GM21526 (cell line): ENCODE results near the gene DGCR2.

ENCODE experiments used
- ATAC-seq: cut with Tn5 transposase; IDR thresholded peaks from one replicate; pipeline ENCODE4 v1.9.1; 2021; ENCODE audit warnings: moderate library complexity; ENCODE audit not compliant: unreplicated experiment, low FRiP score

DGCR2 gene

GRCh38 chr22:19046719-19047609 is 75.2 kb downstream of the DGCR2 start:
- ATAC-seq = no peak

GRCh38 chr22:19046287-19046686 is 75.9 kb downstream of the DGCR2 start:
- no peak for ATAC-seq

GRCh38 chr22:19045094-19045493 is 77.1 kb downstream of the DGCR2 start:
- ATAC-seq = no peak

DNA sequence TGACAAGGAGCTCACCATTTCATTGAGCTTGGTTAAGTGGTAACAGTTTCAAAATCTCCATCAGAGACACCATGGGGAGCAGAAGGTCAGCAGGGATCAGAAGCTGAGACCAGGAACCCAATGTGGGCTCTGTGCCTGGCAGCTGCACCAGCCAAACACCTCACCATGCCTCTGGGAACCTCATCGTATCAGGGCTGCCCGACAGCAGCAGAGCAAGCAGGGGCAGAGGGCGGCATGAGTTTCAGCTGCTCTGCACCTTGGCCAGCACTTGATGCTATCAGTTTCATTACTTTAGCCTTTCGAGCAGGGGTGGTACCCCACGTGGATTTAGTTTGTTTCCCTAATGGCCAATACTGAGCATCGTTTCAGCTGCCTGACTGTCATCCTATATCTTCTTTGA is 77.8 kb downstream of the DGCR2 start:
- ATAC-seq = no peak

GRCh38 chr22:19043121-19044085 is 78.8 kb downstream of the DGCR2 start:
- no peak for ATAC-seq

DNA sequence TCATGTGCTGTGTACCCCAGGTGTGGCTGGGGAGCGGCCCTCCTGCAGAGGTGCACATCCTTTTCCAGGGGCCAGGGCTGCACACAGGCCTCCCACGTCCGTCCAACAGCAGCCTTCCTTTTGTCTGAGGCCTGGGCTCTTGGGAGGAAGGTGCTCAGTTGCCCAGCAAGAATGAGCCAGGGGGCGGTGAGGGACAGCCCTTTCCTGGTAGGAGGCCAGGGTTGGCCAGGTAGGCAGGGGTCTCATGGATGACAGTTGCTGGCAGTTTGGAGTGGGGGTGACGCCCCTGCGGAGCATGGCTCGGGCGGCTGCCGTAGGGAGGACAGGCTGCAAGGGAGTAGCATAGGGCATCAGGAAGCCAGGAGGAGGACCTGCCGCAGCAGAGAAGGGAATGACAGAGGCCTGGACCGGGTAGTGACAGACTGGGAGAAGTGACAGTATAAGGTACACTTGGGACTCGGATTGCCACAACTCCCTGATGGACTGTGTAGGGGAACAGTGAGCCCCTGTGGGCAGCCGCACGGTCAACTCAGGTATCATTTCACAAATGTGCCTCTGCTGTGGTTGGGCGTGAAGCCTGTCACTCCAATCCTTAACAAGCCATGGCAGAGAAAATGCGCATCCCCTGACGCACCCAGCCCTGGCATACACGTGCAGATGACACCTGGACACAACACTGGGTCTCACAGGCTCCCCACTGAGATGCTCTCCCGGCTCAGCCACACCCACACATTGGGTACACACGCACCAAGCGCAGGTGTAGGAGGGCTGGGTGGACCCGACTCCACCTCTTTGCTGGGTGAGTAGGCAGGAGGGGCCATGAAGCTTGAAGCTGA is 79.7 kb downstream of the DGCR2 start:
- no peak for ATAC-seq

GRCh38 chr22:19041704-19042074 is 80.5 kb downstream of the DGCR2 start:
- ATAC-seq = no peak

GRCh38 chr22:19040888-19041703 is 81.1 kb downstream of the DGCR2 start:
- ATAC-seq = no peak

GRCh38 chr22:19040391-19040861 is 81.8 kb downstream of the DGCR2 start:
- ATAC-seq = no peak

DNA sequence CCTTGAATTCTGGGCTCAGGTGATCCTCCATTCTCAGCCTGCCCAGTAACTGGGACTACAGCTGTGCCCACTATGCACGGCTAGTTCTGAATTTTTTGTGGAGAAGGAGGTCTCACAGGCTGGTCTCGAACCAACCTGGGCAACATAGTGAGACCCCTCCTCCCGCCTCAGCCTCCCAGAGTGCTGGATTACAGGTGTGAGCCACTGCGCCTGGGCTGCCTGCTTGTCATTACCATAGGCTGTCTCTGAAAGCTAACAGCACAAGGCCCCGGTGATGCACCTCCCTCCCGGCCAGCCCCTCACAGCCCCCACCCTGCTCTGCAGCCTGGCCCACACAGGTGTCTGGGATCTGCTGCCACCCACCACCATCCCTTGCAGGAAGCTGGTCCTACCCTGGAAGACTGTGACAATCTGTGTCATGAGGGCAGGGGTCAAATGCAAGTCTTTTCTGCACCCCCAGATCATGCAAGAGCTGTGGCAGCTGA is 82.4 kb downstream of the DGCR2 start:
- no peak for ATAC-seq

DNA sequence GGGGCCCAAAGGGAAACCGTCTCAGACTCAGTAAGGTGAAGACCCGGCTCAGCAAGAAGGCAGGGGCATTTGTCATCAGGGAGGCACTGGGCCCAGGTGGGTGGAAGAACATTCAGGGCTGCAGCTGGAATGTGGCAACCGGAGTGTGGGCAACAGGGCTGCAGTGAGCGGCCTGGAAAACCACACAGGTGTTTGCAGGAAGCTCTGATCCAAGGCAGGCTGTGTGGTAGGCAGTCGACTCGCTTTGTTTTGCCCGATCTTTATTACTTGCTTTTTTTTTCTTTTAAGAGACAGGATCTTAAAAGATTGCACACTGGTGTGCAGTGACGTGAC is 82.8 kb downstream of the DGCR2 start:
- no peak for ATAC-seq

DNA sequence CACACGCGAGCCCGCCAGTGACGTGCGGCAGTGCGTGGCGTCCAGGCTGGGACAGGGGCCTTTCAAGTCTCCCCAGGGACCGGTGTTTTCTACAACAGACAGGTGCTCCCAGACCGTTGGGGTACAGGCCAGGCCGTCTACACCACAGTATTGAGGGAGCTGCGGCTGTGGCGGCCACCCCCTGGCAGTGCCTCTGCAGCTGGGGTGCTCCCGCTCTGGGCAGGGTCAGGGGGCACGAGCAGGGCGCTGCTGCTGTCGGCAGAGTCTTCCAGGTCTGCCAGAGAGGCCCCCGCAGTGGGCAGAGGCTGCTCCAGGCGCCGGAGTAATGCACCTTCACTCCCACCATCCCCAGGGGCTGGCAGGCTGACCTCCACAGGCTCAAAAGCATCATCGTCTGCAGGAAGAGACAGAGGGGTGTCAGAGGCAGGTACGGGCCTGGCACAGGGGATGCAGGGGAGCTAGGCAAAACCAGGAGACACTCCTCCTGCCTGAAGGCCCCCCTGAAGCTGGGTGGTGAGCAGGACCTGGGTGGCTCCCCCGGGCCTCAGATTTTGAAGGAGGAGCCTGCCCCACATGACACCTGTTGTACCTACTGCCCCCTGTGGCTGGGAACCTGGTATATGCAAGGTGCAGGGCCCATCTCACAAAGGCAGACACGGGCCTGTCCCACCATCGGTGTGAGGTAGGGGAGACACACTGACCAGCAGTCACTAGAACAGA is 83.3 kb downstream of the DGCR2 start:
- ATAC-seq = no peak

- no peak for ATAC-seq
Measured at GRCh38 chr22:19038164-19038546, 84.1 kb downstream of the DGCR2 start.

GRCh38 chr22:19037282-19038163 is 84.7 kb downstream of the DGCR2 start:
- no peak for ATAC-seq

DNA sequence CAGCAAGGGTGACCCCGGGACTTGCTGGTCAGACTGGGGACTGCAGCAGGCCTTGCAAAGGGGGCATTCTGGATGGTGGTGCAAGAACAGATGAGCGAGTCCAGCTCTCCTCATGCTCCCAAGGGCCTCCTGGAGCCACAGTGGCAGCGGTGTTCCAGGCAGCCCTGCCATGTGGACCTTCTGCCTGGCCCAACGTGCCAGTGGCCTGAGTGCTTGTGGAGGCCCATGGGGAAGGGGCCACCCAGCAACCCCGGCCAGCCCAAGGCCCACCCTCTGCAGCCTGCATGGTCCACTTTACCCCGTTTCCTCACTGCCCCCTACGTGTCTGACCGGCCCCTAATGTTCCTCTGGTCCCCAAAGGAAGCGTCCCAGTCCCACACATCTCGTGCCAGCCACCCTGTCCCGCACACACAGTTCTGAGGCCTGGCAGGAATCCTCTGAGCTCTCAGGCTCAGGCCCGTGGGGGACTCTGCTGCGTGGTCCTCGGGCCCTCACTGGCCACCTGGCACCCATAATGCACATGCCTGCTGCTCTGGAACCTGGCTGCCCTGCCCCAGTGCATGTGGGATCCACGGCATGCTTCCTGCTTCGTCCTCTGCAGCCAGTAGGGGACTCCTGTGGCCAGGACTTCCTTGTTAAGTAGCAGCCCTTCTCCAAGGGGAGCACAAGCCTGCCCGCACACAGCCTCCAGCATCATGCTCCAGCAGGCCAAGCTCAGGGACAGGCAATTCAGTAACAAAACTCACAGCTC is 85.5 kb downstream of the DGCR2 start:
- no peak for ATAC-seq

DNA sequence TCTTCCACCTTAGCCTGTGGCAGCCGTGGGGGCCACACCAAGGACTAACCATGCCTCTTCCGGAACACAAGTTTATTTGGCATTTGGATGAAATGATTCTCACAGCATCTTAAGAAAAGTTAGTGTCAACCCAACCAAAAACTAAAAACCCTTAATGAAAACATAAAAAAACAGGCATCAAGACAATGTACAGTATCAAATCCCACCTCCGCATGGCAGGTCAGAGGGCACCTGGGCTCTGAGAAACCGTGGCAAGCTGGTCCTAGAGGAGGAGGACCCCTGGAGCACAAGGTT is 86.0 kb downstream of the DGCR2 start:
- no peak for ATAC-seq

DNA sequence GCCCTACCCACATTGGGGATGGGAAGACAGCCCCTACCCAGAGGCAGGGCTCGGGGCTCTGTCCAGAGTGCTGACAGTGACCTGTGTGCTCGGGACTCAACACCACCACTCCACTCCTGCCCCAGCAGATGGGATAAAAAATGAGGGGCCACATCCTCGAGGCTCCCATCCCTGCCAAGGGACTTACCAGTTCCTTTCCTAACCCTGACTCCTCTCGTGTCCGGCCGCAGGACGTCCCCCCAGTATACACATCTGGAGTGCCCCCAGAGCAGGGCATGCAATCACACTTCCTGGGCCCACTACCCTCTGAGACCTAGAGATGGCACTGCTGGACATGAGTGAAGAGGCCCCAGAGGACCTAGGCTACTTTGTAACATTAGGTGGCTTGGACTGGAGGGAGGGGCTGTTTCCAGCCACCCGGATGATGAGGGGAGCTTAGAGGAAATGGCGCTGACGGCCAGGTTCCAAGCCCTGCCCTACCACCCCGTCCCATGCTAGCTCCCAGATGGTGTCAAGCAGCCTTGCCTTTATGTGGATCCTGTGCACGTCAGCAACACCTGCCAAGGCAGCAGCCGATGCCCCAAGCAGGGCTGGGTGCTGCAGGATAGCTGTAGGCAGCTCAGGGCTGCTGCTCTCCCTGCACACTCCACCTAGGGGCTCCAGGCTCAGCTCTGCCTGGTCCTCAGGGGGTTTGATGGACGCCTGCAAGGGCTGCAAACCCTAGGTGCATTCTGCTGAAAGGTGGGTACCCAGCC is 86.6 kb downstream of the DGCR2 start:
- ATAC-seq = no peak
